Activated CD8-positive, alpha-beta memory T cell treated with anti-CD3 and anti-CD28 coated beads, Interleukin-2, amount 50 U/mL, for 48 hours (primary cell): ENCODE measurements around the gene ZNF793.

Experiments used
- DNase-seq: peaks from one replicate; pipeline ENCODE4 v3.0.0-alpha.2; 2020

Gene ZNF793

DNA sequence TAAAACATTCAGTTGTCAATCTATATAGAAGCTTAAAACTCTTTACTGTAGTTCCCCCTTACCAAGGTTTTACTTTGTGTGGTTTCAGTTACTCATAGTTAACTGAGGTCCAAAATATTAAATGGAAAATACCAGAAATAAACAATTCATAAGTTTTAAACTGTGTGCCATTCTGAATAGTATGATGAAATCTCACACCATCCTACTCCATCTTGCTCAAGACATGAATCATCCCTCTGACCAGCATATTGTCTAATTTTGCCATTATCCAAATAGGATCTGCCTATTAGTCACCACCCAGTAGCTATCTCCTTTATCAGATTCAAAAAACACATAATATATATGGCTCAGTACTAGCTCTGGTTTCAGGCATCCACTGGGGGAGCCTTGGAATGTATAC is 65.5 kb downstream of the ZNF793 start:
- DNase-seq, result no peak

- DNase-seq, result no peak
These were observed 76.6 kb downstream of the ZNF793 start for GRCh38 chr19:37583340-37583739.
